Mesendoderm (in vitro differentiated cells): Measurements from ENCODE around the gene CACNA2D2.
A peak's percentile ranks its signal among the peaks of the same experiment; 100 is the strongest.

Experiments
- DNase-seq: peaks from one replicate; pipeline ENCODE4 v3.0.0; 2013
- H2AK5ac ChIP-seq: 2 replicates; pipeline ENCODE4 v1.6.1; 2013; ENCODE audit warnings: low read length, inconsistent platforms
- H2BK120ac ChIP-seq: 2 replicates; pipeline ENCODE4 v1.6.1; 2013; ENCODE audit warnings: low read depth, mild to moderate bottlenecking, low read length, moderate library complexity, mixed read lengths
- H2BK15ac ChIP-seq: replicated peaks from 2 replicates; pipeline ENCODE4 v1.6.1; 2013; ENCODE audit warnings: low read depth, mild to moderate bottlenecking, moderate library complexity
- H2BK5ac ChIP-seq: 2 replicates; pipeline ENCODE4 v1.6.1; 2013; ENCODE audit warnings: low read length, inconsistent platforms
- H3K18ac ChIP-seq: 2 replicates; pipeline ENCODE4 v1.6.1; 2013; ENCODE audit warnings: mild to moderate bottlenecking, low read length, mixed read lengths
- H3K23ac ChIP-seq: one replicate; pipeline ENCODE4 v1.6.1; 2013; ENCODE audit warnings: low read length
- H3K27ac ChIP-seq: 2 replicates; pipeline ENCODE4 v1.5.1; 2013; ENCODE audit warnings: low read depth, mild to moderate bottlenecking, inconsistent platforms, low read length, moderate library complexity
- H3K27me3 ChIP-seq: 2 replicates; pipeline ENCODE4 v1.6.1; 2013; ENCODE audit warnings: low read length, control low read depth, mild to moderate bottlenecking, inconsistent platforms; ENCODE audit not compliant: insufficient read depth, poor library complexity
- H3K36me3 ChIP-seq: 2 replicates; pipeline ENCODE4 v1.6.1; 2013; ENCODE audit warnings: low read length, inconsistent platforms; ENCODE audit not compliant: control insufficient read depth, insufficient read depth
- H3K4ac ChIP-seq: one replicate; pipeline ENCODE4 v1.6.1; 2013; ENCODE audit warnings: low read depth, mild to moderate bottlenecking, low read length, moderate library complexity
- H3K4me1 ChIP-seq: 2 replicates; pipeline ENCODE4 v1.6.1; 2013; ENCODE audit warnings: low read depth, low read length, inconsistent platforms; ENCODE audit not compliant: control insufficient read depth
- H3K4me2 ChIP-seq: 2 replicates; pipeline ENCODE4 v1.6.1; 2013; ENCODE audit warnings: low read length
- H3K4me3 ChIP-seq: 2 replicates; pipeline ENCODE4 v1.5.1; 2013; ENCODE audit warnings: mild to moderate bottlenecking, low read length
- H3K56ac ChIP-seq: one replicate; pipeline ENCODE4 v1.6.1; 2013; ENCODE audit warnings: low read length
- H3K79me1 ChIP-seq: 2 replicates; pipeline ENCODE4 v1.6.1; 2013; ENCODE audit warnings: low read length, inconsistent platforms
- H3K79me2 ChIP-seq: 2 replicates; pipeline ENCODE4 v1.6.1; 2013; ENCODE audit warnings: mild to moderate bottlenecking, low read length; ENCODE audit not compliant: control insufficient read depth, insufficient read depth
- H3K9ac ChIP-seq: 2 replicates; pipeline ENCODE4 v1.6.1; 2013; ENCODE audit warnings: low read length, inconsistent platforms
- H4K5ac ChIP-seq: one replicate; pipeline ENCODE4 v1.6.1; 2013; ENCODE audit warnings: low read length
- H4K8ac ChIP-seq: one replicate; pipeline ENCODE4 v1.6.1; 2013; ENCODE audit warnings: low read depth, mild to moderate bottlenecking, control low read depth, low read length, moderate library complexity
- WGBS: extraction: QIAGEN DNeasy Blood & Tissue Kit; methylation state at CpG from one replicate; pipeline ENCODE4 v1.1.7; 2013; ENCODE audit warnings: low lambda C conversion rate, missing lambda C conversion rate; ENCODE audit not compliant: insufficient coverage; ENCODE audit errors: extremely low coverage; 5-methylcytosine and 5-hydroxymethylcytosine counted together

CACNA2D2 gene

GRCh38 chr3:50320853-50321335, 182.5 kb downstream of the CACNA2D2 start:
- Histone ChIP-seq H3K4ac (peak overlapping the region; percentile 63), H3K27me3 (no peaks in the 10 kb centered on the region), H4K8ac (no peak overlapping the region), H3K27ac (peak overlapping the region; percentile 76), H3K79me2 (peaks cover 27% of the 10 kb centered on the region), H3K56ac (peak overlapping the region; percentile 96), H3K4me2 (peak overlapping the region; percentile 73), H3K9ac (peak overlapping the region; percentile 94), H3K23ac (peak overlapping the region; percentile 32), H3K4me1 (peaks cover 14% of the 10 kb centered on the region), H3K79me1 (peaks cover 29% of the 10 kb centered on the region), H2BK15ac (no peak overlapping the region), H2AK5ac (peak overlapping the region; percentile 28), H3K4me3 (peak overlapping the region; percentile 94), H3K18ac (peak overlapping the region; percentile 53), H4K5ac (no peak overlapping the region), H2BK5ac (peak overlapping the region; percentile 18), H2BK120ac (no peak overlapping the region), H3K36me3 (peaks cover 13% of the 10 kb centered on the region)
- WGBS, result no CpG with 5 or more reads among the region's 45 CpGs
- peak; percentile 81 for DNase-seq

- Histone ChIP-seq H3K27ac (no peak overlapping the region), H3K27me3 (no peaks in the 10 kb centered on the region), H3K4me2 (peak overlapping the region; percentile 73), H4K8ac (no peak overlapping the region), H3K18ac (no peak overlapping the region), H2BK120ac (no peak overlapping the region), H3K4me1 (peaks cover 14% of the 10 kb centered on the region), H3K23ac (peak overlapping the region; percentile 32), H3K9ac (peak overlapping the region; percentile 94), H3K79me2 (peaks cover 27% of the 10 kb centered on the region), H3K56ac (peak overlapping the region; percentile 96), H3K4me3 (peak overlapping the region; percentile 94), H3K79me1 (peaks cover 29% of the 10 kb centered on the region), H3K36me3 (peaks cover 10% of the 10 kb centered on the region), H2BK5ac (no peak overlapping the region), H4K5ac (no peak overlapping the region), H2BK15ac (no peak overlapping the region), H3K4ac (no peak overlapping the region), H2AK5ac (peak overlapping the region; percentile 76)
- DNase-seq, result no peak
- WGBS, result no CpG with 5 or more reads among the region's 29 CpGs
These were observed 183.4 kb downstream of the CACNA2D2 start for GRCh38 chr3:50319894-50320625.

GRCh38 chr3:50319181-50319893, 184.1 kb downstream of the CACNA2D2 start:
- Histone ChIP-seq H3K4ac (no peak overlapping the region), H3K23ac (no peak overlapping the region), H2BK5ac (no peak overlapping the region), H3K4me1 (peaks cover 19% of the 10 kb centered on the region), H3K9ac (peak overlapping the region; percentile 94), H3K27me3 (no peaks in the 10 kb centered on the region), H3K79me1 (peaks cover 29% of the 10 kb centered on the region), H3K4me3 (no peak overlapping the region), H4K5ac (no peak overlapping the region), H2AK5ac (no peak overlapping the region), H2BK15ac (no peak overlapping the region), H3K18ac (no peak overlapping the region), H3K79me2 (peaks cover 27% of the 10 kb centered on the region), H2BK120ac (no peak overlapping the region), H3K4me2 (no peak overlapping the region), H4K8ac (no peak overlapping the region), H3K36me3 (peaks cover 10% of the 10 kb centered on the region), H3K27ac (no peak overlapping the region), H3K56ac (peak overlapping the region; percentile 96)
- DNase-seq, result no peak
- WGBS, result no CpG with 5 or more reads among the region's 16 CpGs

GRCh38 chr3:50318615-50319014, 184.8 kb downstream of the CACNA2D2 start:
- Histone ChIP-seq H3K9ac (no peak overlapping the region), H3K4ac (no peak overlapping the region), H4K8ac (no peak overlapping the region), H3K56ac (no peak overlapping the region), H2BK5ac (no peak overlapping the region), H3K4me1 (peaks cover 21% of the 10 kb centered on the region), H2BK120ac (no peak overlapping the region), H4K5ac (no peak overlapping the region), H3K27ac (no peak overlapping the region), H2BK15ac (no peak overlapping the region), H3K27me3 (no peaks in the 10 kb centered on the region), H3K18ac (no peak overlapping the region), H3K4me2 (no peak overlapping the region), H3K79me1 (peaks cover 29% of the 10 kb centered on the region), H3K23ac (no peak overlapping the region), H3K36me3 (peaks cover 10% of the 10 kb centered on the region), H2AK5ac (no peak overlapping the region), H3K79me2 (peaks cover 27% of the 10 kb centered on the region), H3K4me3 (no peak overlapping the region)
- WGBS, result no CpG with 5 or more reads among the region's 10 CpGs
- DNase-seq, result no peak

- H2AK5ac ChIP-seq, result no peak overlapping the region
- WGBS, result no CpG with 5 or more reads among the region's 11 CpGs
- H3K27me3 ChIP-seq, result no peaks in the 10 kb centered on the region
- no peak overlapping the region for H3K23ac ChIP-seq
- no peak overlapping the region for H3K4me2 ChIP-seq
- no peak overlapping the region for H2BK5ac ChIP-seq
- H3K18ac ChIP-seq, result no peak overlapping the region
- peak overlapping the region; percentile 4 for H3K56ac ChIP-seq
- no peak overlapping the region for H3K9ac ChIP-seq
- no peak for DNase-seq
- H3K4me3 ChIP-seq, result no peak overlapping the region
- peaks cover 10% of the 10 kb centered on the region for H3K36me3 ChIP-seq
- H2BK15ac ChIP-seq, result no peak overlapping the region
- H4K8ac ChIP-seq, result no peak overlapping the region
- peaks cover 29% of the 10 kb centered on the region for H3K79me1 ChIP-seq
- no peak overlapping the region for H4K5ac ChIP-seq
- peaks cover 27% of the 10 kb centered on the region for H3K79me2 ChIP-seq
- no peak overlapping the region for H3K27ac ChIP-seq
- no peak overlapping the region for H3K4ac ChIP-seq
- peaks cover 20% of the 10 kb centered on the region for H3K4me1 ChIP-seq
- no peak overlapping the region for H2BK120ac ChIP-seq
These were observed 185.3 kb downstream of the CACNA2D2 start for GRCh38 chr3:50318163-50318562.
